IPS-15b (cell line): ENCODE measurements around the gene SNTB2.

Experiments used
- H3K27me3 ChIP-seq: one replicate; pipeline ENCODE4 v1.6.1; 2013; ENCODE audit warnings: low read length; ENCODE audit not compliant: control insufficient read depth, insufficient read depth
- H3K36me3 ChIP-seq: one replicate; pipeline ENCODE4 v1.6.1; 2013; ENCODE audit warnings: low read length; ENCODE audit not compliant: control insufficient read depth, insufficient read depth
- H3K4me1 ChIP-seq: one replicate; pipeline ENCODE4 v1.6.1; 2013; ENCODE audit warnings: mild to moderate bottlenecking, low read length; ENCODE audit not compliant: control insufficient read depth, insufficient read depth
- H3K4me3 ChIP-seq: one replicate; pipeline ENCODE4 v1.5.1; 2013; ENCODE audit warnings: low read depth, low read length
- H3K9ac ChIP-seq: one replicate; pipeline ENCODE4 v1.6.1; 2013; ENCODE audit warnings: low read depth, mild to moderate bottlenecking, low read length
- H3K9me3 ChIP-seq: one replicate; pipeline ENCODE4 v1.6.1; 2013; ENCODE audit warnings: mild to moderate bottlenecking, low read length; ENCODE audit not compliant: control insufficient read depth, insufficient read depth

SNTB2 gene

DNA sequence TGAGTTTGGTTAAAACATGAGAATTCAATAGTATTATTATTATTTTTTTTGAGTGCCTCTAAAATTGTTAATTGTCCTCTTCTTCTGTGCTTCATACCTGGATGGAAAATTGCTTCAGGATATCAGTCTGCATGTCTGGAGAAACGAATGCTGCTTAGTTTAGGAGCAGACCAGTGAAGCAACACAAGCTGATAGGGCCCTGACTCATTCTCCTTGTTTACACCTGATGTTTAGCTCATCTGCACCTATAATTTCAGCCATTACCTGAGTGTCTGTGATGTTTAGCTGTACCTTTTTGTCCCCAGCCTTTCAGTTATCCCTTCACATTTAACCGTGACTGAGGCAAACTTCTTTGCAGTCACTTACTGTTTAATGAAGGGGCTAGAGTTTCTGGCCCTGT, 14.8 kb downstream of the SNTB2 start:
- Histone ChIP-seq H3K4me1 (no peaks in the 10 kb centered on the region), H3K27me3 (no peaks in the 10 kb centered on the region), H3K4me3 (no peak overlapping the region), H3K9ac (no peak overlapping the region), H3K36me3 (no peaks in the 10 kb centered on the region), H3K9me3 (no peaks in the 10 kb centered on the region)

GRCh38 chr16:69204172-69204571, 17.2 kb downstream of the SNTB2 start:
- Histone ChIP-seq H3K4me1 (no peaks in the 10 kb centered on the region), H3K9me3 (no peaks in the 10 kb centered on the region), H3K36me3 (no peaks in the 10 kb centered on the region), H3K4me3 (no peak overlapping the region), H3K9ac (no peak overlapping the region), H3K27me3 (no peaks in the 10 kb centered on the region)

DNA sequence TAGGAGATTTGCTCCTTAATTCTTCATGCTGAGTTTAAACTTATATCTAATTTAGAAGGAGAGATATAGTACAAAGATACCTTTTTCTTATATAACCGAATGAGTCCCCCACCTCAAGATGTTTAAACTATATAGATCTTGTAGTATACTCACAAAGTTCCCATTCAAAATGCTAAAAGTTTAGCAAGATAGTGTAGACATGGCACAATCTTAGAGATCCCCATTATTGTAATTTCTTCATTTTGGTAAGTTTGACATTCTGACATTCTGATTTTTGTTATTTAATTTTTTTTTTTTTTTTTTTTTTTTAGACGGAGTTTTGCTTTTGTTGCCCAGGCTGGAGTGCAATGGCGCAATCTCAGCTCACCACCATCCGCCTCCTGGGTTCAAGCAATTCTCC, 22.8 kb downstream of the SNTB2 start:
- H3K9me3 ChIP-seq = no peaks in the 10 kb centered on the region
- H3K36me3 ChIP-seq = no peaks in the 10 kb centered on the region
- H3K9ac ChIP-seq = no peak overlapping the region
- no peak overlapping the region for H3K4me3 ChIP-seq
- H3K27me3 ChIP-seq = no peaks in the 10 kb centered on the region
- H3K4me1 ChIP-seq = no peaks in the 10 kb centered on the region

- Histone ChIP-seq H3K9ac (no peak overlapping the region), H3K9me3 (no peaks in the 10 kb centered on the region), H3K4me3 (no peak overlapping the region), H3K4me1 (no peaks in the 10 kb centered on the region), H3K27me3 (no peaks in the 10 kb centered on the region), H3K36me3 (no peaks in the 10 kb centered on the region)
These were observed 30.5 kb downstream of the SNTB2 start for GRCh38 chr16:69217433-69217832.

GRCh38 chr16:69219279-69219678, 32.3 kb downstream of the SNTB2 start:
- Histone ChIP-seq H3K9ac (no peak overlapping the region), H3K27me3 (no peaks in the 10 kb centered on the region), H3K9me3 (no peaks in the 10 kb centered on the region), H3K36me3 (no peaks in the 10 kb centered on the region), H3K4me3 (no peak overlapping the region), H3K4me1 (no peaks in the 10 kb centered on the region)

DNA sequence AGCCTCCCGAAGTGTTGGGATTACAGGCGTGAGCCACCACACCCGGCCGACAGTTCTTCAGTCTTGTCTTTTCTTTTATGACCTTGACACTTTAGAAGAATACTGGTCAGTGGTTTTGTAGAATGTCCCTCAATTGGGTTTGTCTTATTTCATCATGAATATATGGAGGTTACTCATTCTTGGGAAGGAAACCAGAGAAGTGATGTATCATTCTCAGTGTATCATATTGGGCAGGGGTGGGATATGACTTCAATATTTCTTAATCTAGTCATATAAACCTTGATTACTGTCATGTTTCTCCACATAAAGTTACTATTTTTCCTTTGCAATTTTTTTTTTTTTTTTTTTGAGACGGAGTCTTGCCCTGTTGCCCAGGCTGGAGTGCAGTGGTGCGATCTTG, 36.9 kb downstream of the SNTB2 start:
- Histone ChIP-seq H3K4me3 (no peak overlapping the region), H3K9me3 (no peaks in the 10 kb centered on the region), H3K9ac (no peak overlapping the region), H3K4me1 (no peaks in the 10 kb centered on the region), H3K36me3 (no peaks in the 10 kb centered on the region), H3K27me3 (no peaks in the 10 kb centered on the region)

GRCh38 chr16:69225121-69225520, 38.2 kb downstream of the SNTB2 start:
- no peak overlapping the region for H3K9ac ChIP-seq
- no peaks in the 10 kb centered on the region for H3K27me3 ChIP-seq
- H3K4me3 ChIP-seq = no peak overlapping the region
- no peaks in the 10 kb centered on the region for H3K9me3 ChIP-seq
- no peaks in the 10 kb centered on the region for H3K4me1 ChIP-seq
- H3K36me3 ChIP-seq = no peaks in the 10 kb centered on the region

DNA sequence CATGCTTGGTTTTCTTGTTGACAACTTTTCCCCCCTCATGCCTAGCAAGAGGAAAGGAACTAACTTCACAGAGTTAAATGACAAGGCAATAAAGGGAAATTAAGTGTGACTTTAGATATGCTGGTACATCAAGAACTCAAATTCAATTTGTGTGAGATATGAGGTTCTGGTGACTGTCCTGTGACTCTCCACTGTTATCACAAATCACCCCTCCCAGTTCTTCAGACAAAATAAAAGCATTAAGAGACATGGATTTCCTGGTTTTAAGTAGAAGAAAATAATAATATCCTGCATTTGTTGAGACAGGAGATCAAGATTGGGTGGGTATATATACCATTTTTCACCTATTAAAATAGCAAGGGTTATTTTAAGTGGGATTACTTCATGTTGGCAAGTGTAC, 46.2 kb downstream of the SNTB2 start:
- Histone ChIP-seq H3K36me3 (no peaks in the 10 kb centered on the region), H3K4me1 (no peaks in the 10 kb centered on the region), H3K9ac (no peak overlapping the region), H3K4me3 (no peak overlapping the region), H3K9me3 (no peaks in the 10 kb centered on the region), H3K27me3 (no peaks in the 10 kb centered on the region)

- Histone ChIP-seq H3K4me1 (no peaks in the 10 kb centered on the region), H3K27me3 (no peaks in the 10 kb centered on the region), H3K9ac (no peak overlapping the region), H3K4me3 (no peak overlapping the region), H3K36me3 (no peaks in the 10 kb centered on the region), H3K9me3 (no peaks in the 10 kb centered on the region)
These were observed 47.5 kb downstream of the SNTB2 start for GRCh38 chr16:69234460-69234859.

DNA sequence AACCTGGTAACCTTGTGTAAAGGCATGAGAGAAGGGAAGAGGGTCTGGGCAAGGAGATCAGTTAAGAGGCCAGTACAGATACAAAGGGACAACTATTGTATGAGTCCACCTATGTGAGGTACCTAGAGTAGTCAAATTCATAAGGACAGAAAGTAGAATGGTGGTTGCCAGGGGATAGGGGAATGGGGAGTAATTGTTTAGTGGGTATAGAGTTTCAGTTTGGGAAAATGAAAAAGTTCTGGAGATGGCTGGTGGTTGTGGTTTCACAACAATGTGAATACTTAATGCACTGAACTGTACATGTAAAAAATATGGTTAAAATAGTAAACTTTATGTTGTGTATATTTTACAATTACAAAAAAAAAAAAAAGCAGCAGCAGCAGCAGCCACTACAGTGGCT, 49.4 kb downstream of the SNTB2 start:
- no peaks in the 10 kb centered on the region for H3K36me3 ChIP-seq
- no peak overlapping the region for H3K9ac ChIP-seq
- no peaks in the 10 kb centered on the region for H3K27me3 ChIP-seq
- H3K4me3 ChIP-seq = no peak overlapping the region
- no peaks in the 10 kb centered on the region for H3K9me3 ChIP-seq
- no peaks in the 10 kb centered on the region for H3K4me1 ChIP-seq

- no peak overlapping the region for H3K4me3 ChIP-seq
- no peaks in the 10 kb centered on the region for H3K4me1 ChIP-seq
- H3K27me3 ChIP-seq = no peaks in the 10 kb centered on the region
- no peaks in the 10 kb centered on the region for H3K9me3 ChIP-seq
- no peaks in the 10 kb centered on the region for H3K36me3 ChIP-seq
- no peak overlapping the region for H3K9ac ChIP-seq
These were observed 50.3 kb downstream of the SNTB2 start for GRCh38 chr16:69237296-69237695.

DNA sequence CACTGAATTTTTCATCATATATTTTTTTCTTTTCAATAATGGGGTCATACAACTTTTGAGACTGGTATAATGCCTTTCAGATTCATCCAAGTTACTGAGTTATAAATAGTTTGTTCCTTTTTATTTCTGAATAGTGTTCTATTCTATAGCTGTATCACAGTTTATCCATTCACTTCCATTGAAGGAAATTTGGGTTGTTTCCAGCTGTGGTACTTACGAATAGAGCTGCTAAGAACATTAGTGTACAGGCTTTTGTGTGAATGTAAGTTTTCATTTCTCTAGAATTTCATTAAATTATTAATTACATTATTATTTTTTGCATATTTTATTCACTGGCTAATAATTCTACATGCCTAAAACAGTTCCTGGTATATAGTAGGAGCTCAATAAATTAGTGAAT, 52.9 kb downstream of the SNTB2 start:
- no peaks in the 10 kb centered on the region for H3K36me3 ChIP-seq
- no peaks in the 10 kb centered on the region for H3K9me3 ChIP-seq
- no peaks in the 10 kb centered on the region for H3K4me1 ChIP-seq
- no peak overlapping the region for H3K9ac ChIP-seq
- no peak overlapping the region for H3K4me3 ChIP-seq
- H3K27me3 ChIP-seq = no peaks in the 10 kb centered on the region

- Histone ChIP-seq H3K9ac (no peak overlapping the region), H3K36me3 (no peaks in the 10 kb centered on the region), H3K4me3 (no peak overlapping the region), H3K4me1 (no peaks in the 10 kb centered on the region), H3K27me3 (no peaks in the 10 kb centered on the region), H3K9me3 (no peaks in the 10 kb centered on the region)
These were observed 53.4 kb downstream of the SNTB2 start for GRCh38 chr16:69240331-69240730.
